GM12875 (cell line): ENCODE data around the gene PIM3.

ENCODE experiments used
- H3K4me3 ChIP-seq: one replicate; pipeline ENCODE4 v1.5.1; 2011; ENCODE audit warnings: low read depth, low read length, control low read depth
- TF ChIP-seq, protein P1 (sequence below): IDR thresholded peaks from 2 replicates; pipeline ENCODE4 v1.5.1; 2011; ENCODE audit warnings: low read depth, mild to moderate bottlenecking, control low read depth, inconsistent platforms, low read length, moderate library complexity, borderline replicate concordance; ENCODE audit not compliant: insufficient read depth

Gene PIM3

DNA sequence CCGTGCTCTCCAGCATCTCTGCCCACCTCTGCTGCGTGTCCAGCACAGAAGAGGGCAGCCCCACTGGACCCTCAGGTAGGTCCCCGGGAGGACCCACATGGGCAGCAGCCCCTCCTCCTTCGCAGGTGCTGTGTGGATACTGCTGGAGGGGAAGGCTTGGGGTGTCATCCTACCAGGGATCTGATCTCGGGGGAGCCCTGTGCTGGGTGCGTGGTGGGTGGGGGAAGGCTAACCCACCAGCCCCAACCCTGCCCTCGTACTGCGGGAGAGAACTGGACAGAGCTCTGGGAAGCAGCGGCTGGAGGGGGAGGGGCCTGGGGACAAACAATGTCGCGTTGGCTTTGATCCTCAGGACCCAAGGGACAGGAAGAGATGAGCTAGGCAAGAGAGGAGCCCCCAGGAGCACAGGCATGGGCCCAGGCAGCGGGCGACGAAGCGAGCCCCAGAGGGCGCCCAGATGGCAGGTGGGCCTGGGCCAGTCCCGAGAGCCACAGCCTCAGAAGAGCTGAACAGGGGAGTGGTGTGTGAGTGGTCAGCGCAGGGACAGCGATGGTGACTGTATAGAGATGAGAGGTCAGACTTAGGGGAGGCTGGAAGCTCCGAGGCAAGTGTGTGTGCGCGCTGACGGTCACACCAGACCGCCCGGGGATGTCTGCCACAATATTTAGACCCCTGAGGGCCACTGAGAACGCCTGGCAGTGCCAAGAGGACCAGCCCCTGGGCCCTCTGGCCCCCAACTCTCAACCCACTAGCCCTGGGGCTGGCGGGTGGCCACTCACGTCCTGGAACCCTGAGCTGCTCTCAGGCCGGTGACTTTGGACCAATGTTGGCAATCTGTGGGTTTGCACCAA is 1.4 kb upstream of the PIM3 start:
- TF ChIP-seq, protein P1, sequence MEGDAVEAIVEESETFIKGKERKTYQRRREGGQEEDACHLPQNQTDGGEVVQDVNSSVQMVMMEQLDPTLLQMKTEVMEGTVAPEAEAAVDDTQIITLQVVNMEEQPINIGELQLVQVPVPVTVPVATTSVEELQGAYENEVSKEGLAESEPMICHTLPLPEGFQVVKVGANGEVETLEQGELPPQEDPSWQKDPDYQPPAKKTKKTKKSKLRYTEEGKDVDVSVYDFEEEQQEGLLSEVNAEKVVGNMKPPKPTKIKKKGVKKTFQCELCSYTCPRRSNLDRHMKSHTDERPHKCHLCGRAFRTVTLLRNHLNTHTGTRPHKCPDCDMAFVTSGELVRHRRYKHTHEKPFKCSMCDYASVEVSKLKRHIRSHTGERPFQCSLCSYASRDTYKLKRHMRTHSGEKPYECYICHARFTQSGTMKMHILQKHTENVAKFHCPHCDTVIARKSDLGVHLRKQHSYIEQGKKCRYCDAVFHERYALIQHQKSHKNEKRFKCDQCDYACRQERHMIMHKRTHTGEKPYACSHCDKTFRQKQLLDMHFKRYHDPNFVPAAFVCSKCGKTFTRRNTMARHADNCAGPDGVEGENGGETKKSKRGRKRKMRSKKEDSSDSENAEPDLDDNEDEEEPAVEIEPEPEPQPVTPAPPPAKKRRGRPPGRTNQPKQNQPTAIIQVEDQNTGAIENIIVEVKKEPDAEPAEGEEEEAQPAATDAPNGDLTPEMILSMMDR = no peak
- no peak overlapping the region for H3K4me3 ChIP-seq

DNA sequence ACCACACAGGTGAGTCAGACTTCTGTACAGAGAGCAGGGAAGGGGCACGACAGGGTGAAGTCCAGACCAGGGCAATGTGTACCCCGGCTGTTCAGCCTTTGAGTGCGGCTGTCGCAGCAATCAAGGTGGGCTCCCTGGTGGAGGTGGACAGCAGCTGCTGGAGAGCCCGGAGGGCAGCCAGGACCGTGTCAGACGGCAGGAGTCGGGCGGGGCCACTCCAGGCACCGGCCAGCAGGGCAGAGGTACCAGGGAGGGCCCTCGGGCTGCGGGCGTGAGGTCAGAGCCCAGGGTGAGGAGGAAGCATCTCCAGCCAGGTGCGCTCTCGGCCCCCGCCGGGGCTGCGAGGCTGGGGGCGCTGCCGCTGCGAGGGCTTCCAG is 802 bp upstream of the PIM3 start:
- TF ChIP-seq, protein P1 = 0 out of 2 replicates have a peak, but pooled peaks have one; percentile 3
- H3K4me3 ChIP-seq = peak overlapping the region; percentile 94

DNA sequence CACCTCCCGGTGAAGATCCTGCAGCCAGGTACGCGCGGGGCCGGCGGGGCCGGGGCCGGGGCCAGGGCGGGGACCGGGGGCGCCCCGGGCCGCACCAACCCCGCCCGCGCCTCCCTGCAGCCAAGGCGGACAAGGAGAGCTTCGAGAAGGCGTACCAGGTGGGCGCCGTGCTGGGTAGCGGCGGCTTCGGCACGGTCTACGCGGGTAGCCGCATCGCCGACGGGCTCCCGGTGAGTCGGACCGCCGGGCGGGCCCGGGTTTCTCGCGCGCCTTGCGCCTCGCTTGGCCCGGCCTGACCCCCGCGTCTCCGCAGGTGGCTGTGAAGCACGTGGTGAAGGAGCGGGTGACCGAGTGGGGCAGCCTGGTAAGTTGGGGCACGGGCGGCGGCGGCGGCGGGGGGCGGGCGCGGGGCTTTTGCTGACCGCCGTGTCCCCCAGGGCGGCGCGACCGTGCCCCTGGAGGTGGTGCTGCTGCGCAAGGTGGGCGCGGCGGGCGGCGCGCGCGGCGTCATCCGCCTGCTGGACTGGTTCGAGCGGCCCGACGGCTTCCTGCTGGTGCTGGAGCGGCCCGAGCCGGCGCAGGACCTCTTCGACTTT is 531 bp downstream of the PIM3 start:
- TF ChIP-seq, protein P1 = no peak

DNA sequence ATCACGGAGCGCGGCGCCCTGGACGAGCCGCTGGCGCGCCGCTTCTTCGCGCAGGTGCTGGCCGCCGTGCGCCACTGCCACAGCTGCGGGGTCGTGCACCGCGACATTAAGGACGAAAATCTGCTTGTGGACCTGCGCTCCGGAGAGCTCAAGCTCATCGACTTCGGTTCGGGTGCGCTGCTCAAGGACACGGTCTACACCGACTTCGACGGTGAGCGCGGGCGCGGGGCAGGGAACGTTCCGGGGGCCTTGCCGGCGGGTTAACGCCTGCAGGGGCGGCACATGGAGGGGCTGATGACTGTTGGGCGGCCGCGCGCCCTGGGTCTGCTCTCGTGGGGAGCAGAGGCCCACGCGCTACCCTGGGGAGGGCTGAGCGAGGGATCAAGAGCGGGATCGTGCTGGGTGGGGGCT is 1.0 kb downstream of the PIM3 start:
- TF ChIP-seq, protein P1 = no peak
- H3K4me3 ChIP-seq = peak overlapping the region; percentile 94

More for the DNA sequence above, 531 bp downstream of the PIM3 start:
- peak overlapping the region; percentile 94 for H3K4me3 ChIP-seq

DNA sequence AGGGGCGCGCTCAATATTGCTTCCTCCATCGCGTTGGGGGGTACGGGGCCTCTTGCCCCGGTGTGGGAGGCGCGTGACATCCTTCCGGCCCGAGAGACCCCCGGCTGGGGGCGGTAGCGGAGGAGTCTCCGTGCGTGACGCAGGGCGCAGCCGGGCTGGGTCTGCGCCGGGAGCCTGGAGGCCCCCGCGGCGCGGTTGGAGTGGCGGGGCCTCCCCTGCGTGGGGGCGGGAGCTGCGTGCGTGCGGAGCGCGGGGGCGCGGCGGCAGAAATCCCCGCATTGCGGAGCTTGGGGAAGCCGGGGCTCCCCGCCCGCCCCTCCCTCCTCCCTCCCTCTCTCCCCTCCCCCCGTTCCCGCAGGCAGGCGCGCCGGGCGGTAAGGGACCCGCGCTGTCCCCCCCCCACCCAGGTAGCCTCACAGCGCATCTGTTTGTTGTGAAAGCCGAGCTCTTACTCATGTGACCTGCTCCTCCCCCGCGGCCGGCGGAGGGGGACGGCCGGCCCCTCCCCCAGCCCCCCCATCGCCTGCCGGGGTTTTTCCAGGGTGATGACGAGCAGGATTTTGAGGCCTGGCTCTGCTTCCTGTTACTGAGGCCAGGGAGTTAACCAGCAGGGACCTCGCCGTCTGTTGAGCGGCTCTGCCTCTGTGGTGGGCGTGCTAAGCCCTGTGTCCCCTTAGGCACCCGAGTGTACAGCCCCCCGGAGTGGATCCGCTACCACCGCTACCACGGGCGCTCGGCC is 1.6 kb downstream of the PIM3 start:
- H3K4me3 ChIP-seq = peak overlapping the region; percentile 94
- TF ChIP-seq, protein P1 = no peak

DNA sequence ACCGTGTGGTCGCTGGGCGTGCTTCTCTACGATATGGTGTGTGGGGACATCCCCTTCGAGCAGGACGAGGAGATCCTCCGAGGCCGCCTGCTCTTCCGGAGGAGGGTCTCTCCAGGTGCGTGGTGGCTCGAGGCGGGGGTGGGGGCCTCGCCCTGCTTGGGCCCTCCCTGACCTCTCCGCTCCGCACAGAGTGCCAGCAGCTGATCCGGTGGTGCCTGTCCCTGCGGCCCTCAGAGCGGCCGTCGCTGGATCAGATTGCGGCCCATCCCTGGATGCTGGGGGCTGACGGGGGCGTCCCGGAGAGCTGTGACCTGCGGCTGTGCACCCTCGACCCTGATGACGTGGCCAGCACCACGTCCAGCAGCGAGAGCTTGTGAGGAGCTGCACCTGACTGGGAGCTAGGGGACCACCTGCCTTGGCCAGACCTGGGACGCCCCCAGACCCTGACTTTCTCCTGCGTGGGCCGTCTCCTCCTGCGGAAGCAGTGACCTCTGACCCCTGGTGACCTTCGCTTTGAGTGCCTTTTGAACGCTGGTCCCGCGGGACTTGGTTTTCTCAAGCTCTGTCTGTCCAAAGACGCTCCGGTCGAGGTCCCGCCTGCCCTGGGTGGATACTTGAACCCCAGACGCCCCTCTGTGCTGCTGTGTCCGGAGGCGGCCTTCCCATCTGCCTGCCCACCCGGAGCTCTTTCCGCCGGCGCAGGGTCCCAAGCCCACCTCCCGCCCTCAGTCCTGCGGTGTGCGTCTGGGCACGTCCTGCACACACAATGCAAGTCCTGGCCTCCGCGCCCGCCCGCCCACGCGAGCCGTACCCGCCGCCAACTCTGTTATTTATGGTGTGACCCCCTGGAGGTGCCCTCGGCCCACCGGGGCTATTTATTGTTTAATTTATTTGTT is 2.4 kb downstream of the PIM3 start:
- H3K4me3 ChIP-seq = peak overlapping the region; percentile 53
- TF ChIP-seq, protein P1 = no peak
